ENCODE results near the gene CDK19. TPM values are rescaled to one million over a fixed set of nuclear protein-coding genes. Genes with fewer than 3 reads are reported as not detected.
"Not testable (repeated sequence)": the region's sequence is repeated elsewhere in the genome, so short reads cannot be mapped to it uniquely, and the experiment has no call there.

The CDK19 gene
- total RNA-seq, 1 donor from 2014 or later = 41.1 TPM

- DNase-seq (ENCODE audit: low spot score) = no peak
Measured at GRCh38 chr6:110581679-110582078, 233.6 kb downstream of the CDK19 start.

GRCh38 chr6:110577596-110578167, 237.6 kb downstream of the CDK19 start:
- DNase-seq (ENCODE audit: low spot score) = not testable (repeated sequence)

GRCh38 chr6:110575925-110576463, 239.3 kb downstream of the CDK19 start:
- no peak for DNase-seq (ENCODE audit: low spot score)

GRCh38 chr6:110574817-110575216, 240.5 kb downstream of the CDK19 start:
- DNase-seq (ENCODE audit: low spot score) = no peak

GRCh38 chr6:110573537-110573936, 241.7 kb downstream of the CDK19 start:
- DNase-seq (ENCODE audit: low spot score) = no peak

GRCh38 chr6:110573136-110573535, 242.1 kb downstream of the CDK19 start:
- no peak for DNase-seq (ENCODE audit: low spot score)

GRCh38 chr6:110567957-110568696, 247.1 kb downstream of the CDK19 start:
- no peak for DNase-seq (ENCODE audit: low spot score)

- peak; percentile 88 for DNase-seq (ENCODE audit: low spot score)
Measured at GRCh38 chr6:110566346-110567125, 248.7 kb downstream of the CDK19 start.

- DNase-seq (ENCODE audit: low spot score) = no peak
Measured at GRCh38 chr6:110564703-110565421, 250.4 kb downstream of the CDK19 start.

GRCh38 chr6:110563711-110564110, 251.6 kb downstream of the CDK19 start:
- no peak for DNase-seq (ENCODE audit: low spot score)

- DNase-seq (ENCODE audit: low spot score) = no peak
Measured at GRCh38 chr6:110562316-110562915, 252.9 kb downstream of the CDK19 start.

GRCh38 chr6:110561696-110562095, 253.6 kb downstream of the CDK19 start:
- no peak for DNase-seq (ENCODE audit: low spot score)

GRCh38 chr6:110561008-110561396, 254.3 kb downstream of the CDK19 start:
- no peak for DNase-seq (ENCODE audit: low spot score)

GRCh38 chr6:110560239-110561007, 254.8 kb downstream of the CDK19 start:
- DNase-seq (ENCODE audit: low spot score) = no peak

Other genes with a start within 250 kb of the CDK19 start
- gene AMD1, start 59.3 kb upstream of the CDK19 start, total RNA-seq = 69.5 TPM
- gene GTF3C6, start 143.2 kb upstream of the CDK19 start, total RNA-seq = 137 TPM
- 22.8 TPM for gene RPF2, start 166.6 kb upstream of the CDK19 start, total RNA-seq